K562 (cell line): ENCODE results near the gene SLC7A8. TPM values are rescaled to one million over a fixed set of nuclear protein-coding genes. Genes with fewer than 3 reads are reported as not detected.
A peak's percentile ranks its signal among the peaks of the same experiment; 100 is the strongest.

ENCODE experiments used
- CBX5 ChIP-seq: IDR thresholded peaks from 2 replicates; pipeline ENCODE4 v1.6.1; 2014; ENCODE audit warnings: low read depth, borderline replicate concordance
- CCNT2 ChIP-seq: IDR thresholded peaks from 2 replicates; pipeline ENCODE4 v1.6.1; 2011; ENCODE audit warnings: borderline replicate concordance, low read depth, mild to moderate bottlenecking, moderate library complexity, mixed read lengths, low read length; ENCODE audit not compliant: insufficient read length; ENCODE audit errors: extremely low read depth
- NELFE ChIP-seq: IDR thresholded peaks from 2 replicates; pipeline ENCODE4 v1.6.1; 2011; ENCODE audit warnings: mild to moderate bottlenecking; ENCODE audit not compliant: insufficient read depth, insufficient read length
- PHB2 ChIP-seq: fragments of 450-650 bp; IDR thresholded peaks from 2 replicates; pipeline ENCODE4 v1.6.1; 2017; ENCODE audit warnings: low read depth
- POLR2B ChIP-seq: fragments of 450-650 bp; IDR thresholded peaks from 2 replicates; pipeline ENCODE4 v1.6.1; 2018; ENCODE audit warnings: low read depth; ENCODE audit not compliant: partially characterized antibody
- POLR3A ChIP-seq: IDR thresholded peaks from 2 replicates; pipeline ENCODE4 v1.6.1; 2011; ENCODE audit warnings: borderline replicate concordance, mild to moderate bottlenecking, moderate library complexity; ENCODE audit not compliant: insufficient read length, insufficient read depth; ENCODE audit errors: extremely low read depth
- SIX5 ChIP-seq, 2 experiments: IDR thresholded peaks; 2 replicates each; pipeline ENCODE4 v1.6.1; 2011; ENCODE audit warnings: low read length in 2 of 2, borderline replicate concordance in 1 of 2, low read depth in 1 of 2, mild to moderate bottlenecking in 1 of 2, moderate library complexity in 1 of 2; ENCODE audit not compliant: insufficient read depth in 1 of 2
- TCF3 ChIP-seq: sonication (generic); formaldehyde crosslinking; IDR thresholded peaks from 2 replicates; pipeline ENCODE4 v1.4.0; 2020; ENCODE audit warnings: mild to moderate bottlenecking, missing genetic modification reagents
- ZSCAN29 ChIP-seq: fragments of 450-650 bp; IDR thresholded peaks from 2 replicates; pipeline ENCODE4 v1.6.1; 2017
- polyA plus RNA-seq, 8 experiments: library from polyadenylated mRNA; depleted of rRNA in 4 of 8; stranded (reverse) in 5 of 8; unstranded in 3 of 8; fragments of >200 nt; fragmentation: Nextera tagmentation in 2 of 8; fragmentation: Illumina TruSeq in 1 of 8; extraction: Ambion mirVana in 2 of 8; extraction: Trizol in 1 of 8; gene quantifications; 2 replicates each; pipeline versions ENCODE4 v1.2.1 to v1.2.3, GENCODE V29; 2011 to 2014; ENCODE audit warnings: inconsistent platforms in 1 of 8, missing spikeins in 1 of 8
- total RNA-seq, 7 experiments: library from RNA; depleted of rRNA in 6 of 7; stranded (reverse); fragments of >200 nt in 6 of 7; fragmentation: Illumina TruSeq in 2 of 7; extraction: Trizol in 2 of 7; gene quantifications; 2 replicates each; pipeline versions ENCODE4 v1.2.1 to v1.2.3, GENCODE V29; 2011 to 2021; ENCODE audit warnings: low replicate concordance in 1 of 7
- TF ChIP-seq, protein P1 (sequence below), 3 experiments: fragments of 200-800 bp in 1 of 3; sonication (Bioruptor generic) in 1 of 3; sonication (generic) in 1 of 3; formaldehyde crosslinking in 1 of 3; IDR thresholded peaks; 2 replicates each; pipeline versions ENCODE4 v1.6.1 to v1.8.0; 2016 to 2022; ENCODE audit warnings: mild to moderate bottlenecking in 2 of 3, missing compliant biosample characterization in 2 of 3, missing genetic modification characterization in 2 of 3, missing genetic modification reagents in 1 of 3
- TF ChIP-seq, protein P2 (sequence below), 2 experiments: fragments of 250-450 bp in 1 of 2; fragments of 450-650 bp in 1 of 2; sonication (Bioruptor Pico) in 1 of 2; IDR thresholded peaks; 2 replicates each; pipeline versions ENCODE4 v1.6.1 to v1.8.0; 2016 to 2021; ENCODE audit warnings: mild to moderate bottlenecking in 2 of 2, moderate library complexity in 2 of 2, missing compliant biosample characterization in 1 of 2, missing genetic modification characterization in 1 of 2
- TF ChIP-seq, protein P3 (sequence below): fragments of 450-650 bp; IDR thresholded peaks from 2 replicates; pipeline ENCODE4 v1.6.1; 2017; ENCODE audit warnings: antibody characterized with exemption, mild to moderate bottlenecking

The SLC7A8 gene
- total and polyA plus RNA-seq, 9 of the 15 experiments (the other 6 are each of a cell fraction or from before 2014, with no cell fraction given): 2.0 to 33.0 (median 6.0) TPM

DNA sequence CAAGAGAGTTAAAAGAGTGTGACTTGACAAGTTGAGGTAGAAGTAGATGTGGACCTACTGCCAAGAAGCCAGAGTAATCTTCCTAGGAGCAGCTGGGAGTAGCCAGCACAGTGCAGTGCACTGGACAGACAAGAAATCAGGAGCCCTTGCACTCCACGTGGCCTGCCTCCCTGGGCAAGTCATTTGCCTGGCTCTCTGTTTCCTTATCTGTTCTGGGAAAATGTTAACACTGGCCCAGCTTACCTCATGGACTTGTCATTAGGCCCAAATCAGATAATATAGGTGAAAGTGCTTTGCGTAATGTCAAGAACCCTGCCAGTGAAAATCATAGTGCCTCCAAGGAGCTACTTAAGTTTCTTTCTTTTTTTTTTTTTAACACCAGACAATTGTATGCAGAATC lies 19.2 kb downstream of the SLC7A8 start (continued):
- TF ChIP-seq, protein P1, sequence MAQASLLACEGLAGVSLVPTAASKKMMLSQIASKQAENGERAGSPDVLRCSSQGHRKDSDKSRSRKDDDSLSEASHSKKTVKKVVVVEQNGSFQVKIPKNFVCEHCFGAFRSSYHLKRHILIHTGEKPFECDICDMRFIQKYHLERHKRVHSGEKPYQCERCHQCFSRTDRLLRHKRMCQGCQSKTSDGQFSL (CRISPR knock-in tag; IDR thresholded peaks at IDR 0.05): no peak
- TF ChIP-seq, protein P1 (tag; IDR thresholded peaks at IDR 0.05): no peak
- TF ChIP-seq CBX5: no peak
- TF ChIP-seq SIX5 (IDR thresholded peaks at IDR 0.05; ENCODE audit: borderline replicate concordance in 1 of 2, insufficient read depth in 1 of 2, low read depth in 1 of 2, low read length in 2 of 2): no peak
- TF ChIP-seq ZSCAN29: no peak
- TF ChIP-seq TCF3 (CRISPR knock-in tag): peak; percentile 66
- TF ChIP-seq, protein P2, sequence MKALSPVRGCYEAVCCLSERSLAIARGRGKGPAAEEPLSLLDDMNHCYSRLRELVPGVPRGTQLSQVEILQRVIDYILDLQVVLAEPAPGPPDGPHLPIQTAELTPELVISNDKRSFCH (CRISPR knock-in tag; IDR thresholded peaks at IDR 0.05): no peak
- TF ChIP-seq, protein P2 (tag; IDR thresholded peaks at IDR 0.05): no peak
- no peak for TF ChIP-seq NELFE
- peak; percentile 76 for TF ChIP-seq CCNT2
- TF ChIP-seq PHB2: no peak
- TF ChIP-seq POLR3A: no peak
- TF ChIP-seq, protein P3, sequence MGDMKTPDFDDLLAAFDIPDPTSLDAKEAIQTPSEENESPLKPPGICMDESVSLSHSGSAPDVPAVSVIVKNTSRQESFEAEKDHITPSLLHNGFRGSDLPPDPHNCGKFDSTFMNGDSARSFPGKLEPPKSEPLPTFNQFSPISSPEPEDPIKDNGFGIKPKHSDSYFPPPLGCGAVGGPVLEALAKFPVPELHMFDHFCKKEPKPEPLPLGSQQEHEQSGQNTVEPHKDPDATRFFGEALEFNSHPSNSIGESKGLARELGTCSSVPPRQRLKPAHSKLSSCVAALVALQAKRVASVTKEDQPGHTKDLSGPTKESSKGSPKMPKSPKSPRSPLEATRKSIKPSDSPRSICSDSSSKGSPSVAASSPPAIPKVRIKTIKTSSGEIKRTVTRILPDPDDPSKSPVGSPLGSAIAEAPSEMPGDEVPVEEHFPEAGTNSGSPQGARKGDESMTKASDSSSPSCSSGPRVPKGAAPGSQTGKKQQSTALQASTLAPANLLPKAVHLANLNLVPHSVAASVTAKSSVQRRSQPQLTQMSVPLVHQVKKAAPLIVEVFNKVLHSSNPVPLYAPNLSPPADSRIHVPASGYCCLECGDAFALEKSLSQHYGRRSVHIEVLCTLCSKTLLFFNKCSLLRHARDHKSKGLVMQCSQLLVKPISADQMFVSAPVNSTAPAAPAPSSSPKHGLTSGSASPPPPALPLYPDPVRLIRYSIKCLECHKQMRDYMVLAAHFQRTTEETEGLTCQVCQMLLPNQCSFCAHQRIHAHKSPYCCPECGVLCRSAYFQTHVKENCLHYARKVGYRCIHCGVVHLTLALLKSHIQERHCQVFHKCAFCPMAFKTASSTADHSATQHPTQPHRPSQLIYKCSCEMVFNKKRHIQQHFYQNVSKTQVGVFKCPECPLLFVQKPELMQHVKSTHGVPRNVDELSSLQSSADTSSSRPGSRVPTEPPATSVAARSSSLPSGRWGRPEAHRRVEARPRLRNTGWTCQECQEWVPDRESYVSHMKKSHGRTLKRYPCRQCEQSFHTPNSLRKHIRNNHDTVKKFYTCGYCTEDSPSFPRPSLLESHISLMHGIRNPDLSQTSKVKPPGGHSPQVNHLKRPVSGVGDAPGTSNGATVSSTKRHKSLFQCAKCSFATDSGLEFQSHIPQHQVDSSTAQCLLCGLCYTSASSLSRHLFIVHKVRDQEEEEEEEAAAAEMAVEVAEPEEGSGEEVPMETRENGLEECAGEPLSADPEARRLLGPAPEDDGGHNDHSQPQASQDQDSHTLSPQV: peak; percentile 93
- no peak for TF ChIP-seq POLR2B
